ENCODE data around the gene RIBC1.
A peak's percentile ranks its signal among the peaks of the same experiment; 100 is the strongest.
"Not testable (repeated sequence)": the region's sequence is repeated elsewhere in the genome, so short reads cannot be mapped to it uniquely, and the experiment has no call there.

Gene RIBC1

GRCh38 chrX:53422861-53423306 lies at the start of gene RIBC1:
Gene RIBC1, plus strand, starts transcription at chrX:53422873. Its CDS starts 3,404 bp downstream, at chrX:53426277.
- no peak for DNase-seq

- DNase-seq = no peak
These were observed 49.4 kb upstream of the RIBC1 start for GRCh38 chrX:53373307-53373706.

- DNase-seq = peak; percentile 61 to 65 (median 63)
These were observed 48.4 kb upstream of the RIBC1 start for GRCh38 chrX:53374222-53374820.

- DNase-seq = no peak
These were observed 47.8 kb upstream of the RIBC1 start for GRCh38 chrX:53374923-53375322.

- DNase-seq = no peak
These were observed 45.8 kb upstream of the RIBC1 start for GRCh38 chrX:53376888-53377287.

- DNase-seq = no peak
These were observed 45.2 kb upstream of the RIBC1 start for GRCh38 chrX:53377464-53377863.

GRCh38 chrX:53379008-53379710 lies 43.5 kb upstream of the RIBC1 start:
- DNase-seq = no peak

- DNase-seq = no peak
These were observed 42.9 kb upstream of the RIBC1 start for GRCh38 chrX:53379747-53380146.

GRCh38 chrX:53383376-53384076 lies 39.1 kb upstream of the RIBC1 start:
- no peak for DNase-seq

GRCh38 chrX:53395605-53396298 lies 26.9 kb upstream of the RIBC1 start:
- no peak for DNase-seq

- no peak for DNase-seq
These were observed 24.5 kb upstream of the RIBC1 start for GRCh38 chrX:53398216-53398615.

GRCh38 chrX:53403535-53403934 lies 19.1 kb upstream of the RIBC1 start:
- DNase-seq = no peak

GRCh38 chrX:53412446-53412845 lies 10.2 kb upstream of the RIBC1 start:
- DNase-seq = peak in 1 of 3 donors; percentile 7

GRCh38 chrX:53420351-53420750 lies 2.3 kb upstream of the RIBC1 start:
- not testable (repeated sequence) for DNase-seq

- DNase-seq = no peak
These were observed 1.5 kb upstream of the RIBC1 start for GRCh38 chrX:53421125-53421524.

- no peak for DNase-seq
These were observed 944 bp upstream of the RIBC1 start for GRCh38 chrX:53421772-53422085.

- DNase-seq = peak; percentile 96
These were observed 400 bp upstream of the RIBC1 start, which contains the start of gene SMC1A for GRCh38 chrX:53422086-53422860. Gene SMC1A, minus strand, starts transcription at chrX:53422654. Its CDS starts 54 bp downstream, at chrX:53422600.

GRCh38 chrX:53429755-53430154 lies 7.1 kb downstream of the RIBC1 start:
- no peak for DNase-seq

GRCh38 chrX:53430231-53430630 lies 7.6 kb downstream of the RIBC1 start:
- DNase-seq = no peak

GRCh38 chrX:53433651-53434639 lies 11.3 kb downstream of the RIBC1 start, which contains the start of gene HSD17B10:
Gene HSD17B10, minus strand, starts transcription at chrX:53434370. Its CDS starts 25 bp downstream, at chrX:53434345.
- DNase-seq = peak; percentile 88 to 94 (median 90)

- peak; percentile 66 to 71 (median 68) for DNase-seq
These were observed 13.3 kb downstream of the RIBC1 start for GRCh38 chrX:53435997-53436396.

Measured in suppressor macrophage treated with lipopolysaccharide for 1 hour (primary cell).